ENCODE results near the gene UVRAG.

UVRAG gene

GRCh38 chr11:75775056-75775455 lies 40.0 kb upstream of the UVRAG start:
- Histone ChIP-seq H3K9me2 (ENCODE audit: low read depth, low read length) (no peaks in the 10 kb centered on the region), H3K36me3 (ENCODE audit: insufficient read depth, low read length) (no peaks in the 10 kb centered on the region), H3K27ac (ENCODE audit: low read depth, low read length, poor library complexity, severe bottlenecking) (no peak overlapping the region), H3K9ac (ENCODE audit: low read length) (no peak overlapping the region), H4K20me1 (ENCODE audit: insufficient read depth, low read length) (no peaks in the 10 kb centered on the region), H3K4me3 (ENCODE audit: low read depth, low read length, poor library complexity, severe bottlenecking) (no peak overlapping the region), H2AFZ (ENCODE audit: low read length) (no peak overlapping the region), H3K4me2 (ENCODE audit: low read length) (no peak overlapping the region), H3K79me2 (ENCODE audit: insufficient read depth, low read length) (no peaks in the 10 kb centered on the region), H3K9me3 (ENCODE audit: low read length) (no peaks in the 10 kb centered on the region), H3K27me3 (ENCODE audit: insufficient read depth, low read length) (no peaks in the 10 kb centered on the region), H3K4me1 (ENCODE audit: insufficient read depth, low read length, severe bottlenecking) (peaks cover 20% of the 10 kb centered on the region), H3F3A (ENCODE audit: insufficient read depth, low read length) (no peaks in the 10 kb centered on the region)
- TF ChIP-seq EZH2 (IDR thresholded peaks at IDR 0.05; ENCODE audit: borderline replicate concordance, low read length) (no peak), CTCF (IDR thresholded peaks at IDR 0.05; ENCODE audit: low read length) (peak; percentile 23)

GRCh38 chr11:75776546-75776945 lies 38.5 kb upstream of the UVRAG start:
- Histone ChIP-seq H3K27ac (ENCODE audit: low read depth, low read length, poor library complexity, severe bottlenecking) (no peak overlapping the region), H2AFZ (ENCODE audit: low read length) (no peak overlapping the region), H4K20me1 (ENCODE audit: insufficient read depth, low read length) (no peaks in the 10 kb centered on the region), H3K9me2 (ENCODE audit: low read depth, low read length) (no peaks in the 10 kb centered on the region), H3K79me2 (ENCODE audit: insufficient read depth, low read length) (no peaks in the 10 kb centered on the region), H3K4me1 (ENCODE audit: insufficient read depth, low read length, severe bottlenecking) (peaks cover 20% of the 10 kb centered on the region), H3K27me3 (ENCODE audit: insufficient read depth, low read length) (no peaks in the 10 kb centered on the region), H3K9me3 (ENCODE audit: low read length) (no peaks in the 10 kb centered on the region), H3K9ac (ENCODE audit: low read length) (no peak overlapping the region), H3K4me2 (ENCODE audit: low read length) (no peak overlapping the region), H3K4me3 (ENCODE audit: low read depth, low read length, poor library complexity, severe bottlenecking) (no peak overlapping the region), H3K36me3 (ENCODE audit: insufficient read depth, low read length) (no peaks in the 10 kb centered on the region), H3F3A (ENCODE audit: insufficient read depth, low read length) (no peaks in the 10 kb centered on the region)
- no peak for TF ChIP-seq CTCF (IDR thresholded peaks at IDR 0.05; ENCODE audit: low read length)
- no peak for TF ChIP-seq EZH2 (IDR thresholded peaks at IDR 0.05; ENCODE audit: borderline replicate concordance, low read length)

- Histone ChIP-seq H3K9me3 (ENCODE audit: low read length) (no peaks in the 10 kb centered on the region), H4K20me1 (ENCODE audit: insufficient read depth, low read length) (no peaks in the 10 kb centered on the region), H3K79me2 (ENCODE audit: insufficient read depth, low read length) (no peaks in the 10 kb centered on the region), H3F3A (ENCODE audit: insufficient read depth, low read length) (no peaks in the 10 kb centered on the region), H3K4me2 (ENCODE audit: low read length) (no peak overlapping the region), H3K27ac (ENCODE audit: low read depth, low read length, poor library complexity, severe bottlenecking) (no peak overlapping the region), H2AFZ (ENCODE audit: low read length) (no peak overlapping the region), H3K9me2 (ENCODE audit: low read depth, low read length) (no peaks in the 10 kb centered on the region), H3K36me3 (ENCODE audit: insufficient read depth, low read length) (no peaks in the 10 kb centered on the region), H3K27me3 (ENCODE audit: insufficient read depth, low read length) (no peaks in the 10 kb centered on the region), H3K4me1 (ENCODE audit: insufficient read depth, low read length, severe bottlenecking) (peaks cover 16% of the 10 kb centered on the region), H3K9ac (ENCODE audit: low read length) (no peak overlapping the region), H3K4me3 (ENCODE audit: low read depth, low read length, poor library complexity, severe bottlenecking) (no peak overlapping the region)
- no peak for TF ChIP-seq CTCF (IDR thresholded peaks at IDR 0.05; ENCODE audit: low read length)
Observed at GRCh38 chr11:75777461-75778110, 37.4 kb upstream of the UVRAG start.

All from OCI-LY1 (cell line).